Loucy (cell line): ENCODE measurements around the gene NAA50.

Source experiments
- H2AFZ ChIP-seq: fragments of 200-600 bp; sonication (generic); 2 replicates; pipeline ENCODE4 v1.6.0; 2016; ENCODE audit warnings: antibody characterized with exemption, mild to moderate bottlenecking, low read length, moderate library complexity
- H3F3A ChIP-seq: fragments of 200-600 bp; 2 replicates; pipeline ENCODE4 v1.6.0; 2016; ENCODE audit warnings: antibody characterized with exemption, low read depth, mild to moderate bottlenecking
- H3K27me3 ChIP-seq: fragments of 200-600 bp; sonication (generic); 2 replicates; pipeline ENCODE4 v1.6.1; 2014; ENCODE audit warnings: low read length, mild to moderate bottlenecking; ENCODE audit not compliant: insufficient read depth, poor library complexity, severe bottlenecking
- H3K36me3 ChIP-seq: fragments of 200-600 bp; sonication (generic); 2 replicates; pipeline ENCODE4 v1.6.1; 2016; ENCODE audit warnings: low read length; ENCODE audit not compliant: insufficient read depth
- H3K4me1 ChIP-seq: fragments of 200-600 bp; sonication (generic); 2 replicates; pipeline ENCODE4 v1.5.1; 2014; ENCODE audit warnings: low read length, mild to moderate bottlenecking; ENCODE audit not compliant: insufficient read depth, poor library complexity, severe bottlenecking
- H3K4me2 ChIP-seq: fragments of 200-600 bp; sonication (generic); 2 replicates; pipeline ENCODE4 v1.6.0; 2014; ENCODE audit warnings: antibody characterized with exemption, low read length, low read depth, mild to moderate bottlenecking; ENCODE audit not compliant: poor library complexity, severe bottlenecking
- H3K4me3 ChIP-seq: fragments of 200-600 bp; sonication (generic); 2 replicates; pipeline ENCODE4 v1.5.1; 2014; ENCODE audit warnings: low read length, mild to moderate bottlenecking, mixed read lengths; ENCODE audit not compliant: poor library complexity, severe bottlenecking
- H3K79me2 ChIP-seq: fragments of 200-600 bp; sonication (generic); 2 replicates; pipeline ENCODE4 v1.6.1; 2014; ENCODE audit warnings: low read length; ENCODE audit not compliant: insufficient read depth
- H3K9ac ChIP-seq: fragments of 200-600 bp; sonication (generic); 2 replicates; pipeline ENCODE4 v1.6.0; 2014; ENCODE audit warnings: mild to moderate bottlenecking, low read depth, low read length, moderate library complexity; ENCODE audit not compliant: poor library complexity, severe bottlenecking
- H3K9me2 ChIP-seq: fragments of 200-600 bp; sonication (generic); replicated peaks from 2 replicates; pipeline ENCODE4 v1.6.1; 2016; ENCODE audit warnings: low read depth, low read length, mixed read lengths
- H3K9me3 ChIP-seq: fragments of 200-600 bp; sonication (generic); 2 replicates; pipeline ENCODE4 v1.6.1; 2014; ENCODE audit warnings: mild to moderate bottlenecking, antibody characterized with exemption, low read length, low read depth; ENCODE audit not compliant: insufficient read depth
- H4K20me1 ChIP-seq: fragments of 200-600 bp; sonication (generic); 2 replicates; pipeline ENCODE4 v1.6.0; 2014; ENCODE audit warnings: antibody characterized with exemption, low read length, mild to moderate bottlenecking; ENCODE audit not compliant: insufficient read depth, poor library complexity, severe bottlenecking
- EZH2phosphoT487 ChIP-seq: fragments of 200-600 bp; IDR thresholded peaks from 2 replicates; pipeline ENCODE4 v1.6.1; 2018; ENCODE audit warnings: antibody characterized with exemption, mild to moderate bottlenecking, moderate library complexity, borderline replicate concordance
- TF ChIP-seq, protein P1 (sequence below): fragments of 200-600 bp; sonication (generic); conservative IDR thresholded peaks from 2 replicates; pipeline ENCODE4 v1.5.1; 2014; ENCODE audit warnings: mild to moderate bottlenecking, antibody characterized with exemption, low read length

Gene NAA50

GRCh38 chr3:113758389-113759024 lies 12.5 kb upstream of the NAA50 start:
- Histone ChIP-seq H4K20me1 (no peaks in the 10 kb centered on the region), H3K4me1 (no peaks in the 10 kb centered on the region), H3F3A (no peaks in the 10 kb centered on the region), H3K79me2 (no peaks in the 10 kb centered on the region; the same call in 1 of the 2 replicates), H3K4me3 (no peak overlapping the region), H3K9me3 (0 out of 2 replicates have a peak, but pooled peaks cover 4% of the 10 kb centered on the region), H3K4me2 (no peak overlapping the region), H2AFZ (no peak overlapping the region), H3K36me3 (no peaks in the 10 kb centered on the region), H3K9me2 (no peaks in the 10 kb centered on the region), H3K9ac (no peak overlapping the region), H3K27me3 (no peaks in the 10 kb centered on the region)
- no peak for TF ChIP-seq EZH2phosphoT487
- TF ChIP-seq, protein P1, sequence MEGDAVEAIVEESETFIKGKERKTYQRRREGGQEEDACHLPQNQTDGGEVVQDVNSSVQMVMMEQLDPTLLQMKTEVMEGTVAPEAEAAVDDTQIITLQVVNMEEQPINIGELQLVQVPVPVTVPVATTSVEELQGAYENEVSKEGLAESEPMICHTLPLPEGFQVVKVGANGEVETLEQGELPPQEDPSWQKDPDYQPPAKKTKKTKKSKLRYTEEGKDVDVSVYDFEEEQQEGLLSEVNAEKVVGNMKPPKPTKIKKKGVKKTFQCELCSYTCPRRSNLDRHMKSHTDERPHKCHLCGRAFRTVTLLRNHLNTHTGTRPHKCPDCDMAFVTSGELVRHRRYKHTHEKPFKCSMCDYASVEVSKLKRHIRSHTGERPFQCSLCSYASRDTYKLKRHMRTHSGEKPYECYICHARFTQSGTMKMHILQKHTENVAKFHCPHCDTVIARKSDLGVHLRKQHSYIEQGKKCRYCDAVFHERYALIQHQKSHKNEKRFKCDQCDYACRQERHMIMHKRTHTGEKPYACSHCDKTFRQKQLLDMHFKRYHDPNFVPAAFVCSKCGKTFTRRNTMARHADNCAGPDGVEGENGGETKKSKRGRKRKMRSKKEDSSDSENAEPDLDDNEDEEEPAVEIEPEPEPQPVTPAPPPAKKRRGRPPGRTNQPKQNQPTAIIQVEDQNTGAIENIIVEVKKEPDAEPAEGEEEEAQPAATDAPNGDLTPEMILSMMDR: no peak

- no peak overlapping the region for H2AFZ ChIP-seq
- no peak for TF ChIP-seq EZH2phosphoT487
- TF ChIP-seq, protein P1: no peak
- no peak overlapping the region for H3K4me2 ChIP-seq
- H3F3A ChIP-seq: no peaks in the 10 kb centered on the region
- no peaks in the 10 kb centered on the region for H3K4me1 ChIP-seq
- 0 out of 2 replicates have a peak, but pooled peaks cover 4% of the 10 kb centered on the region for H3K9me3 ChIP-seq
- no peaks in the 10 kb centered on the region; the same call in 1 of the 2 replicates for H3K79me2 ChIP-seq
- H3K4me3 ChIP-seq: no peak overlapping the region
- no peaks in the 10 kb centered on the region for H3K9me2 ChIP-seq
- H3K9ac ChIP-seq: no peak overlapping the region
- H4K20me1 ChIP-seq: no peaks in the 10 kb centered on the region
- H3K36me3 ChIP-seq: no peaks in the 10 kb centered on the region
- H3K27me3 ChIP-seq: no peaks in the 10 kb centered on the region
Measured at GRCh38 chr3:113754494-113755159, 8.6 kb upstream of the NAA50 start.

DNA sequence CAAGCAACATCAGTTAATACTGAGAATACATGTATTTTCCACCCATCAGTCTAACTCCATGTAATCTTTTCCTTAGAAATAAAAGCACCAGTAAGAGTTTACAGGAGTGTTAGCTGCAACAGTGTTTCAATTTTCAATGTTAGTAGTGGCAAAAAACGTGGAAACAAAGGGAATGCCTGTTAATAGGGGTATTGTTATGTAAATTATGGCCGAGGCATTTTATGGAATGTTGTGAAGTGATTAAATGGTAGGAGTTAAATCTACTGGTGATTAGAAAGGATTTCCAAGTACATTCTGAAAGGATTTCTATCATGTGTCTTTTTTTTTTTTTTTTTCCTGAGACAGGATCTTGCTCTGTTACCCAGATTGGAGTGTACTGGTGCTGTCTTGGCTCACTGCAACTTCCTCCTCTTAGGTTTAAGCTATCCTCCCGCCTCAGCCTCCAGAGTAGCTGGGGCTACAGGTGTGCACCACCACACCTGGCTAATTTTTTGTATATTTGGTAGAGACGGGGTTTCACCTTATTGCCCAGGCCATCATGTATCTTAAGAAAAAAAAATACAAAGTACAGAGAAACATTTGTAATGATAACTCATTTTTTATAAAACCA lies 7.4 kb upstream of the NAA50 start:
- H3K4me2 ChIP-seq: no peak overlapping the region
- H3K79me2 ChIP-seq: peaks cover 5% of the 10 kb centered on the region; the same call in 1 of the 2 replicates

More for the DNA sequence above, 7.4 kb upstream of the NAA50 start:
- no peak overlapping the region for H2AFZ ChIP-seq
- no peaks in the 10 kb centered on the region for H3K36me3 ChIP-seq
- no peak overlapping the region for H3K9ac ChIP-seq
- no peak overlapping the region for H3K4me3 ChIP-seq
- no peaks in the 10 kb centered on the region for H4K20me1 ChIP-seq
- H3K9me2 ChIP-seq: no peaks in the 10 kb centered on the region
- TF ChIP-seq, protein P1: no peak
- no peak for TF ChIP-seq EZH2phosphoT487
- no peaks in the 10 kb centered on the region for H3F3A ChIP-seq
- 0 out of 2 replicates have a peak, but pooled peaks cover 3% of the 10 kb centered on the region for H3K9me3 ChIP-seq
- peaks cover 8% of the 10 kb centered on the region for H3K4me1 ChIP-seq
- H3K27me3 ChIP-seq: no peaks in the 10 kb centered on the region
